Measurements from ENCODE around the gene AP1M1. TPM values are rescaled to one million over a fixed set of nuclear protein-coding genes. Genes with fewer than 3 reads are reported as not detected.

AP1M1 gene
- total RNA-seq, 1 experiment from 2014 or later, result 27.7 TPM

GRCh38 chr19:16155128-16155527 is 42.6 kb upstream of the AP1M1 start (continued):
- TF ChIP-seq KAT7 (CRISPR knock-in tag; IDR thresholded peaks at IDR 0.05; ENCODE audit: borderline replicate concordance) (no peak), NR3C1 (CRISPR knock-in tag; conservative IDR thresholded peaks at IDR 0.05; ENCODE audit: low read depth) (no peak), ATF1 (CRISPR knock-in tag; IDR thresholded peaks at IDR 0.05) (no peak), STAT6 (CRISPR knock-in tag; conservative IDR thresholded peaks at IDR 0.05; ENCODE audit: low read depth) (no peak), USF2 (CRISPR knock-in tag; IDR thresholded peaks at IDR 0.05) (no peak)

- no peaks in the 10 kb centered on the region for H3K4me1 Mint-ChIP-seq
- H3K36me3 Mint-ChIP-seq, result no peaks in the 10 kb centered on the region
- no peak overlapping the region for H3K4me3 Mint-ChIP-seq
- ChIA-PET CTCF (no interaction called here), POLR2A (no interaction called here)
- DNase-seq (ENCODE audit: low spot score), result no peak
- H3K27ac Mint-ChIP-seq, result no peak overlapping the region
- H3K9me3 Mint-ChIP-seq, result no peaks in the 10 kb centered on the region
- no peak for ATAC-seq
- no peaks in the 10 kb centered on the region; the same call in 1 of the 2 replicates for H3K27me3 Mint-ChIP-seq (ENCODE audit: low read depth)
- no peak for TF ChIP-seq ZNF232 (CRISPR knock-in tag; IDR thresholded peaks at IDR 0.05)
- TF ChIP-seq TP53 (CRISPR knock-in tag; IDR thresholded peaks at IDR 0.05), result no peak
- TF ChIP-seq TEAD1 (CRISPR knock-in tag; IDR thresholded peaks at IDR 0.05), result no peak
- no peak for TF ChIP-seq ZNF219 (CRISPR knock-in tag; IDR thresholded peaks at IDR 0.05; ENCODE audit: borderline replicate concordance)
- TF ChIP-seq ELF4 (CRISPR knock-in tag; IDR thresholded peaks at IDR 0.05; ENCODE audit: low read depth), result no peak
- no peak for TF ChIP-seq TCF7 (CRISPR knock-in tag; IDR thresholded peaks at IDR 0.05; ENCODE audit: low read depth)
- no peak for TF ChIP-seq SMAD3 (CRISPR knock-in tag; IDR thresholded peaks at IDR 0.05; ENCODE audit: borderline replicate concordance)
- TF ChIP-seq CTCF (IDR thresholded peaks at IDR 0.05), result no peak
- no peak for TF ChIP-seq USF2 (CRISPR knock-in tag; IDR thresholded peaks at IDR 0.05)
- no peak for TF ChIP-seq SP1 (CRISPR knock-in tag; conservative IDR thresholded peaks at IDR 0.05)
- TF ChIP-seq E2F5 (CRISPR knock-in tag; IDR thresholded peaks at IDR 0.05), result no peak
- TF ChIP-seq HMGXB4 (CRISPR knock-in tag; IDR thresholded peaks at IDR 0.05), result no peak
- TF ChIP-seq ZNF532 (CRISPR knock-in tag; IDR thresholded peaks at IDR 0.05; ENCODE audit: borderline replicate concordance), result no peak
- TF ChIP-seq HMGA2 (CRISPR knock-in tag; IDR thresholded peaks at IDR 0.05), result no peak
- TF ChIP-seq ZNF317 (CRISPR knock-in tag; IDR thresholded peaks at IDR 0.05; ENCODE audit: borderline replicate concordance, low read depth), result no peak
- no peak for TF ChIP-seq FOXP4 (CRISPR knock-in tag; IDR thresholded peaks at IDR 0.05)
- TF ChIP-seq ATF3 (CRISPR knock-in tag; conservative IDR thresholded peaks at IDR 0.05), result no peak
Measured at GRCh38 chr19:16156904-16157303, 40.8 kb upstream of the AP1M1 start.
